DND-41 (cell line): Measurements from ENCODE around the gene CTTNBP2NL.

ENCODE experiments used
- ATAC-seq: fragments of 200-7000 bp; cut with Tn5 transposase; 3 replicates; pipeline ENCODE4 v1.9.1; 2021; ENCODE audit warnings: low read depth; ENCODE audit not compliant: insufficient read depth
- DNase-seq: peaks from one replicate; pipeline ENCODE4 v3.0.0-alpha.2; 2020
- H2AFZ ChIP-seq: 2 replicates; pipeline ENCODE4 v1.6.0; 2012; ENCODE audit warnings: low read depth, low read length
- H3K27ac ChIP-seq: 2 replicates; pipeline ENCODE4 v1.5.1; 2012; ENCODE audit warnings: low read length, inconsistent platforms
- H3K27me3 ChIP-seq: fragments of 200-600 bp; sonication (generic); 2 replicates; pipeline ENCODE4 v1.6.0; 2012; ENCODE audit warnings: low read length, mild to moderate bottlenecking, inconsistent platforms; ENCODE audit not compliant: insufficient read depth, poor library complexity
- H3K36me3 ChIP-seq: 2 replicates; pipeline ENCODE4 v1.5.1; 2012; ENCODE audit warnings: low read length, inconsistent platforms; ENCODE audit not compliant: insufficient read depth
- H3K4me1 ChIP-seq: 2 replicates; pipeline ENCODE4 v1.5.1; 2012; ENCODE audit warnings: mild to moderate bottlenecking, low read length; ENCODE audit not compliant: insufficient read depth
- H3K4me2 ChIP-seq: 2 replicates; pipeline ENCODE4 v1.6.0; 2012; ENCODE audit warnings: mild to moderate bottlenecking, moderate library complexity, low read length, inconsistent platforms; ENCODE audit not compliant: insufficient read depth
- H3K4me3 ChIP-seq, 2 experiments: fragments of 200-600 bp in 1 of 2; shearing (Covaris generic) in 1 of 2; 2 replicates each; pipeline ENCODE4 v1.5.1; 2012 to 2016; ENCODE audit warnings: inconsistent platforms in 2 of 2, low read length in 2 of 2, mild to moderate bottlenecking in 2 of 2, low read depth in 1 of 2, moderate library complexity in 1 of 2
- H3K79me2 ChIP-seq: 2 replicates; pipeline ENCODE4 v1.6.0; 2012; ENCODE audit warnings: low read length, inconsistent platforms; ENCODE audit not compliant: insufficient read depth
- H3K9ac ChIP-seq: 2 replicates; pipeline ENCODE4 v1.6.0; 2012; ENCODE audit warnings: low read depth, mild to moderate bottlenecking, inconsistent platforms, low read length, moderate library complexity
- H3K9me3 ChIP-seq: 2 replicates; pipeline ENCODE4 v1.5.1; 2012; ENCODE audit warnings: low read length, moderate library complexity, mild to moderate bottlenecking, inconsistent platforms; ENCODE audit not compliant: insufficient read depth, severe bottlenecking
- H4K20me1 ChIP-seq: 2 replicates; pipeline ENCODE4 v1.6.0; 2012; ENCODE audit warnings: low read length; ENCODE audit not compliant: insufficient read depth
- EZH2 ChIP-seq: IDR thresholded peaks from 3 replicates; pipeline ENCODE4 v1.6.1; 2012; ENCODE audit warnings: borderline replicate concordance, low read depth, mild to moderate bottlenecking, moderate library complexity, low read length, inconsistent platforms; ENCODE audit not compliant: severe bottlenecking
- TF ChIP-seq, protein P1 (sequence below): IDR thresholded peaks from 2 replicates; pipeline ENCODE4 v1.5.1; 2012; ENCODE audit warnings: borderline replicate concordance, low read length, moderate library complexity, mild to moderate bottlenecking; ENCODE audit not compliant: poor library complexity, severe bottlenecking; ENCODE audit errors: extremely low read depth

The CTTNBP2NL gene

DNA sequence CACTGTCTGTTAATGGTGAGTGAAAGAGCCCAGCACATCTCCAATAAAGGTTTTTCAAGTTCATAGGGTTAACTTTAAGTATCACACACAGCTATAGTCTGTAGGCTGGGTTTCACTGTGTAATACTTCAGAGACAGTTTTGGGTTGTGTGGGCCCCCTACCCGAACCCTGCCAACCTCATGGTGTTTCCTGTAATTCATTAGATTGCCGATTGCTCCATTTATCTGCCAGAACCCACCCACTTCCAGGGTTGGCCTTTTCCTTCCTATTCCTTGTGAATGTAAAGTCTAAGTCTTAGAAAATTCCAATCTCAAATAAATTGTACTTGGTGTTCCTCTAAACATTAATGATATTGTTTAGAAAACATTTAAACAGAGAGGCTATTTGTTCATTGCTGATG is 43.6 kb downstream of the CTTNBP2NL start:
- Histone ChIP-seq H3K4me3 (no peak overlapping the region), H3K4me2 (no peak overlapping the region), H3K27ac (no peak overlapping the region), H3K36me3 (0 out of 2 replicates have a peak, but pooled peaks cover 3% of the 10 kb centered on the region), H4K20me1 (no peaks in the 10 kb centered on the region), H3K27me3 (no peaks in the 10 kb centered on the region), H2AFZ (no peak overlapping the region), H3K4me1 (no peaks in the 10 kb centered on the region), H3K9me3 (no peaks in the 10 kb centered on the region), H3K79me2 (no peaks in the 10 kb centered on the region), H3K9ac (no peak overlapping the region)
- no peak for ATAC-seq
- no peak for TF ChIP-seq EZH2
- TF ChIP-seq, protein P1, sequence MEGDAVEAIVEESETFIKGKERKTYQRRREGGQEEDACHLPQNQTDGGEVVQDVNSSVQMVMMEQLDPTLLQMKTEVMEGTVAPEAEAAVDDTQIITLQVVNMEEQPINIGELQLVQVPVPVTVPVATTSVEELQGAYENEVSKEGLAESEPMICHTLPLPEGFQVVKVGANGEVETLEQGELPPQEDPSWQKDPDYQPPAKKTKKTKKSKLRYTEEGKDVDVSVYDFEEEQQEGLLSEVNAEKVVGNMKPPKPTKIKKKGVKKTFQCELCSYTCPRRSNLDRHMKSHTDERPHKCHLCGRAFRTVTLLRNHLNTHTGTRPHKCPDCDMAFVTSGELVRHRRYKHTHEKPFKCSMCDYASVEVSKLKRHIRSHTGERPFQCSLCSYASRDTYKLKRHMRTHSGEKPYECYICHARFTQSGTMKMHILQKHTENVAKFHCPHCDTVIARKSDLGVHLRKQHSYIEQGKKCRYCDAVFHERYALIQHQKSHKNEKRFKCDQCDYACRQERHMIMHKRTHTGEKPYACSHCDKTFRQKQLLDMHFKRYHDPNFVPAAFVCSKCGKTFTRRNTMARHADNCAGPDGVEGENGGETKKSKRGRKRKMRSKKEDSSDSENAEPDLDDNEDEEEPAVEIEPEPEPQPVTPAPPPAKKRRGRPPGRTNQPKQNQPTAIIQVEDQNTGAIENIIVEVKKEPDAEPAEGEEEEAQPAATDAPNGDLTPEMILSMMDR: no peak
- DNase-seq: no peak

DNA sequence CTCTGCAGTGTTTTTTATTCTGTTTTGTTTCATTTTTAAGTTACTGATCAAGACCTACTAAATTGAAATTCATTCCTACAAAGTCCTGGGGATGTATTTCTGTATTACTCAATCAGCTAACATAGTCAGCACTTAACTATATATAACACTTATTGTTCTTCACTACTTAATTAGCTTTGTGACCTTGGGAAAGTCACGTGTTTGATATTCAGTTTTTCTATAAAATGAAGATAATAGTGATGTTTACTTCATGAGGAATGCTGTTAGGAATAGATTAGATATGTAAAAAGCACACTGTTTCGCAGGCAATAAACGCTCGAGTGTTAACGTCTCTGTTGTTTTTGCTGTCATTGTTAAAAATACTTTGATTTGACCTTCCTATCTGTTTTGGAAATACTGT is 44.6 kb downstream of the CTTNBP2NL start:
- H3K27ac ChIP-seq: no peak overlapping the region
- no peaks in the 10 kb centered on the region for H3K9me3 ChIP-seq
- H3K9ac ChIP-seq: no peak overlapping the region
- DNase-seq: no peak
- ATAC-seq: no peak
- no peak overlapping the region for H3K4me2 ChIP-seq
- 0 out of 2 replicates have a peak, but pooled peaks cover 3% of the 10 kb centered on the region for H3K36me3 ChIP-seq
- H3K27me3 ChIP-seq: no peaks in the 10 kb centered on the region
- H2AFZ ChIP-seq: no peak overlapping the region
- no peaks in the 10 kb centered on the region for H3K79me2 ChIP-seq
- TF ChIP-seq, protein P1: no peak
- no peak for TF ChIP-seq EZH2
- H4K20me1 ChIP-seq: no peaks in the 10 kb centered on the region
- no peak overlapping the region for H3K4me3 ChIP-seq
- no peaks in the 10 kb centered on the region for H3K4me1 ChIP-seq

DNA sequence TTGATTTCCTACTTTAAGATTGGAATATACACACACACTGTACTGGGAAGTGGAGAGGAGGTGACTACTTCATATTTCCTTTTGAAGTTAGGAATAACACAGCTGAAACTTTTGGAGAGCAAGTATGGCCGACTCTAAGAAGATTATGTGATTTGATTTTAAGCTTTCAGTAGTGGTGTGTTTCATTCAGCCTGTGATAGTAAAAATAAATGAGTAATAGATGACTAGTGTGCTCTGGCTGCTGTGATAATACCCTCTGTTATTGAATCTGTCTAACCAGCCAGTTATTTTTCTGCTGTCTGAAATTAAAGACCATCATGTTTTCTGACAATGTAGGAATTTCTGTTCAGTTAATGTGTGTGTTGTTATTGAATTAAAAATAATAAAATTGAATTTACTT is 48.3 kb downstream of the CTTNBP2NL start:
- no peaks in the 10 kb centered on the region for H3K27me3 ChIP-seq
- H3K4me2 ChIP-seq: no peak overlapping the region
- H3K9me3 ChIP-seq: no peaks in the 10 kb centered on the region
- no peaks in the 10 kb centered on the region for H3K36me3 ChIP-seq
- no peak overlapping the region for H3K27ac ChIP-seq
- no peak overlapping the region for H2AFZ ChIP-seq
- no peak overlapping the region for H3K9ac ChIP-seq
- no peak overlapping the region for H3K4me3 ChIP-seq
- no peaks in the 10 kb centered on the region for H3K4me1 ChIP-seq
- H4K20me1 ChIP-seq: no peaks in the 10 kb centered on the region
- DNase-seq (no peak), ATAC-seq (no peak)
- H3K79me2 ChIP-seq: no peaks in the 10 kb centered on the region
- no peak for TF ChIP-seq EZH2
- TF ChIP-seq, protein P1: no peak

DNA sequence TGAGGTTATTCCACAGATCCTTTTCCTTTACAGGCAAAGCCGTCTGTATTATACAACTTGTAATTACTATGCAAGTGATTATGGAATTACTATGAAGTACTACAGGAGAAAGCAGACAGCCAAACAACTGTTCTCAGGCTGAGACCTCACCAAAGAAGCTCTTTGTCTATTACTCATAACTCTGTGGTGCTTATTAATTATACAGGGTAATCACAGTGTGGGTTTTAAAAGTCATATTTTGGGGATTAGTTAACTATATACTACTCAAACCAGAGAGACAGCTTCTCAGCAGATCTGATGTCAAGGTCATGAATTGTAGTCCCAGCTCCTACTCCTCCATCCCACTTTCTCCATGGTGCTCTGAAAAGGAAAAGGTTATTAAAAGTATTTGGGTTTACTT is 49.6 kb downstream of the CTTNBP2NL start:
- Histone ChIP-seq H2AFZ (no peak overlapping the region), H3K4me3 (no peak overlapping the region), H3K4me2 (no peak overlapping the region), H3K27ac (no peak overlapping the region), H3K4me1 (no peaks in the 10 kb centered on the region), H3K79me2 (no peaks in the 10 kb centered on the region), H3K27me3 (no peaks in the 10 kb centered on the region), H3K9me3 (no peaks in the 10 kb centered on the region), H3K36me3 (no peaks in the 10 kb centered on the region), H3K9ac (no peak overlapping the region), H4K20me1 (no peaks in the 10 kb centered on the region)
- ATAC-seq (no peak), DNase-seq (no peak)
- no peak for TF ChIP-seq EZH2
- TF ChIP-seq, protein P1: no peak
